ENCODE data around the gene C11orf24. TPM values are rescaled to one million over a fixed set of nuclear protein-coding genes. Genes with fewer than 3 reads are reported as not detected.

Gene C11orf24
- total RNA-seq, 4 donors from 2014 or later: 79.2 to 198 (median 183) TPM

- no peak for DNase-seq
- Histone ChIP-seq H3K9me3 (no peaks in the 10 kb centered on the region), H3K27me3 (no peaks in the 10 kb centered on the region), H3K36me3 (no peaks in the 10 kb centered on the region), H3K27ac (peak overlapping the region in 1 of 4 donors; percentile 19), H3K4me1 (peaks cover 0 to 14% (median 4%) of the 10 kb centered on the region in 4 donors), H3K4me3 (no peak overlapping the region)
- no peak for TF ChIP-seq POLR2A (IDR thresholded peaks at IDR 0.05)
- TF ChIP-seq, protein P1, sequence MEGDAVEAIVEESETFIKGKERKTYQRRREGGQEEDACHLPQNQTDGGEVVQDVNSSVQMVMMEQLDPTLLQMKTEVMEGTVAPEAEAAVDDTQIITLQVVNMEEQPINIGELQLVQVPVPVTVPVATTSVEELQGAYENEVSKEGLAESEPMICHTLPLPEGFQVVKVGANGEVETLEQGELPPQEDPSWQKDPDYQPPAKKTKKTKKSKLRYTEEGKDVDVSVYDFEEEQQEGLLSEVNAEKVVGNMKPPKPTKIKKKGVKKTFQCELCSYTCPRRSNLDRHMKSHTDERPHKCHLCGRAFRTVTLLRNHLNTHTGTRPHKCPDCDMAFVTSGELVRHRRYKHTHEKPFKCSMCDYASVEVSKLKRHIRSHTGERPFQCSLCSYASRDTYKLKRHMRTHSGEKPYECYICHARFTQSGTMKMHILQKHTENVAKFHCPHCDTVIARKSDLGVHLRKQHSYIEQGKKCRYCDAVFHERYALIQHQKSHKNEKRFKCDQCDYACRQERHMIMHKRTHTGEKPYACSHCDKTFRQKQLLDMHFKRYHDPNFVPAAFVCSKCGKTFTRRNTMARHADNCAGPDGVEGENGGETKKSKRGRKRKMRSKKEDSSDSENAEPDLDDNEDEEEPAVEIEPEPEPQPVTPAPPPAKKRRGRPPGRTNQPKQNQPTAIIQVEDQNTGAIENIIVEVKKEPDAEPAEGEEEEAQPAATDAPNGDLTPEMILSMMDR (IDR thresholded peaks at IDR 0.05): no peak
Measured at GRCh38 chr11:68309621-68310185, 37.9 kb upstream of the C11orf24 start.

DNA sequence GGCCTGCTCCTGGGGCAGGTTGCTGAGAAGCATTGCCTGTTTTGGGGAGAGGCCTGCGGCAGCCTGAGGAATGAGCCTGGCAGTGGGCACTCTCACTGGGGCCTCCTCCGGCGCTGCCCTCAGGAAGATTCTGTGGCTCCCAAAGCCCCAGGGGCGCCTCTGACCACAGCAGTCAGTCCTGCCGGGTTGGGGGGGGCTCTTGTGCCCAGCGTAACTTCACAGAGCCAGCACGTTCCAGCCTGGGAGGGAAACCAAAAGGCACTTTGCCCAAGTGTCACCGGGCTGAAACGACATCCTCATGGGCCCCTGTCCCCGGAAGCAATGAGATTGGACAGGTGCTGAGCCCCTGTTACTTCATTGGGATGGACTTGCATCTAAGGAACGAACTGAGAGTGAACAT is 36.3 kb upstream of the C11orf24 start:
- peaks cover 0 to 14% (median 4%) of the 10 kb centered on the region in 4 donors for H3K4me1 ChIP-seq
- TF ChIP-seq, protein P1 (IDR thresholded peaks at IDR 0.05): no peak
- TF ChIP-seq POLR2A (IDR thresholded peaks at IDR 0.05): no peak
- no peaks in the 10 kb centered on the region for H3K9me3 ChIP-seq
- no peak for DNase-seq
- no peak overlapping the region for H3K27ac ChIP-seq
- H3K36me3 ChIP-seq: no peaks in the 10 kb centered on the region
- H3K4me3 ChIP-seq: no peak overlapping the region
- no peaks in the 10 kb centered on the region for H3K27me3 ChIP-seq

DNA sequence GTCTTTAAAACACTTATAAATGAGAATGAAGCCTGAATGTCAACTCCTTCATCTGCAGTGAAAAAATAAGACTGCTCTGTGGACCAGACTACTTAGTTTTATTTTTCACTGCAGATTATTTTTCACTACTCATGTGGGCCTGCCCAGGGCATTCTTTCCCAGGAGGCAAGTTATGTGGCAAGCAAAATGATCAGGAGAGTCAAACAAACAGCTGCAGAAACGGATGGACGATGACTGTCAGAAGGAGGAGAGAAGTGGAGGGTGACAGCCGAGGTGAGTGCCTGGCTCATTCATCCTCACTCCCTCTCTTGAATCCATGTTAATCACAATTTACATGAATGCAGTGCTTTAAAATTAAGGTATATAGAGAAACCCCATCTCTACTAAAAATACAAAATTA is 34.9 kb upstream of the C11orf24 start:
- Histone ChIP-seq H3K36me3 (no peaks in the 10 kb centered on the region), H3K27ac (no peak overlapping the region), H3K4me3 (no peak overlapping the region), H3K4me1 (peaks cover 0 to 24% (median 5%) of the 10 kb centered on the region in 4 donors), H3K9me3 (no peaks in the 10 kb centered on the region), H3K27me3 (no peaks in the 10 kb centered on the region)
- DNase-seq: no peak
- TF ChIP-seq POLR2A (IDR thresholded peaks at IDR 0.05): no peak

GRCh38 chr11:68303982-68304780 is 32.4 kb upstream of the C11orf24 start:
- DNase-seq: no peak
- H3K27ac ChIP-seq: peak overlapping the region in 2 of 4 donors; percentile 35 to 64

GRCh38 chr11:68303083-68303482 is 31.3 kb upstream of the C11orf24 start:
- no peaks in the 10 kb centered on the region for H3K27me3 ChIP-seq
- no peaks in the 10 kb centered on the region for H3K36me3 ChIP-seq
- peak overlapping the region in 3 of 4 donors; percentile 64 to 81 (median 79) for H3K27ac ChIP-seq
- H3K4me3 ChIP-seq: no peak overlapping the region
- TF ChIP-seq, protein P1 (IDR thresholded peaks at IDR 0.05): no peak
- no peak for TF ChIP-seq POLR2A (IDR thresholded peaks at IDR 0.05)
- peaks cover 0 to 26% (median 8%) of the 10 kb centered on the region in 4 donors for H3K4me1 ChIP-seq
- no peak for DNase-seq
- H3K9me3 ChIP-seq: no peaks in the 10 kb centered on the region

More at GRCh38 chr11:68303982-68304780, 32.4 kb upstream of the C11orf24 start:
- no peak for TF ChIP-seq POLR2A (IDR thresholded peaks at IDR 0.05)
- TF ChIP-seq, protein P1 (IDR thresholded peaks at IDR 0.05): no peak
- no peaks in the 10 kb centered on the region for H3K36me3 ChIP-seq
- H3K9me3 ChIP-seq: no peaks in the 10 kb centered on the region
- H3K27me3 ChIP-seq: no peaks in the 10 kb centered on the region
- peaks cover 0 to 19% (median 5%) of the 10 kb centered on the region in 4 donors for H3K4me1 ChIP-seq
- H3K4me3 ChIP-seq: no peak overlapping the region

- Histone ChIP-seq H3K27me3 (no peaks in the 10 kb centered on the region), H3K36me3 (no peaks in the 10 kb centered on the region), H3K4me3 (no peak overlapping the region), H3K9me3 (no peaks in the 10 kb centered on the region), H3K4me1 (peaks cover 0 to 30% (median 9%) of the 10 kb centered on the region in 4 donors), H3K27ac (peak overlapping the region in 3 of 4 donors; percentile 64 to 81 (median 79))
- DNase-seq: peak in 2 of 3 donors; percentile 86 to 90
- peak in 1 of 2 donors; percentile 64 for TF ChIP-seq POLR2A (IDR thresholded peaks at IDR 0.05)
- TF ChIP-seq, protein P1 (IDR thresholded peaks at IDR 0.05): peak in 3 of 6 experiments; percentile 14 to 27 (median 19)
Measured at GRCh38 chr11:68302670-68303069, 30.9 kb upstream of the C11orf24 start.

Measured in Peyer's patch (tissue), 4 donors.